Effector memory CD4-positive, alpha-beta T cell (primary cell): ENCODE results near the gene RAB31.

ENCODE experiments used
- DNase-seq, 3 donors: peaks; one replicate each; pipeline ENCODE4 v3.0.0-alpha.2; 2020
- H3K27ac ChIP-seq: 2 replicates; pipeline ENCODE4 v1.7.0; 2013; ENCODE audit warnings: mild to moderate bottlenecking, low read length, moderate library complexity; ENCODE audit not compliant: insufficient read depth, poor library complexity, severe bottlenecking
- H3K27me3 ChIP-seq: replicated peaks from 2 replicates; pipeline ENCODE4 v1.7.0; 2013; ENCODE audit warnings: mild to moderate bottlenecking, low read length; ENCODE audit not compliant: insufficient read depth, control insufficient read depth, poor library complexity, severe bottlenecking
- H3K36me3 ChIP-seq: 2 replicates; pipeline ENCODE4 v1.7.0; 2013; ENCODE audit warnings: mild to moderate bottlenecking, low read length, moderate library complexity; ENCODE audit not compliant: control insufficient read depth, insufficient read depth
- H3K4me1 ChIP-seq: 2 replicates; pipeline ENCODE4 v1.7.0; 2013; ENCODE audit warnings: low read length, mild to moderate bottlenecking; ENCODE audit not compliant: control insufficient read depth, insufficient read depth, poor library complexity, severe bottlenecking
- H3K4me3 ChIP-seq: 2 replicates; pipeline ENCODE4 v1.7.0; 2013; ENCODE audit warnings: low read length, low read depth, mild to moderate bottlenecking; ENCODE audit not compliant: insufficient read depth, poor library complexity, severe bottlenecking
- H3K9me3 ChIP-seq: 2 replicates; pipeline ENCODE4 v1.7.0; 2013; ENCODE audit warnings: mild to moderate bottlenecking, low read length, moderate library complexity; ENCODE audit not compliant: control insufficient read depth

RAB31 gene

GRCh38 chr18:9902832-9903231, 194.7 kb downstream of the RAB31 start:
- no peaks in the 10 kb centered on the region for H3K4me1 ChIP-seq
- peaks cover 3% of the 10 kb centered on the region for H3K27me3 ChIP-seq
- H3K9me3 ChIP-seq = no peaks in the 10 kb centered on the region
- DNase-seq = no peak
- no peak overlapping the region for H3K27ac ChIP-seq
- no peak overlapping the region for H3K4me3 ChIP-seq
- H3K36me3 ChIP-seq = no peaks in the 10 kb centered on the region

DNA sequence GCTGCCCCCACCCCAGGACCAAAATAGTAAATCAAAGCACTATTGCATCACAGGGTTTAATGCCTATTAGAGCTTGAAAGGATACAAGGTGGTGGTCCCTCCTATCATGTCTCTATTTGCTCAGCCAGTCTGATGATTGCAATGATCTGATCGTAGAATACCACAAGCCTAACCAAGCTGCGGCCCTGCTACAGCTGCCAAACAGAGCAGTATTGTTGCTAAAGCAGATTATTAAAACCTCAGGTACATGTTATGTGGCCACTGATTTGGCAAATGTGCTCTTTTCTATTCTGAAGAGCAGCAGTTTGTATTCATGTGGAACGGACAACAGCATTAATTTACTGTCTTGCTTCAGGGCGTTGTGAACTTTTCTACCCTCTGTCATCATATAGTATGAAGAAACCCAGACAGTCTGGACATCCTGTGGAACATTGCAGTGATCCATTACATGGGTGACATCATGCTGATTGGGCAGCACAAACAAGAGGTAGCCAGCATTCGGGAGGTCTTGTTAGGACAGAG, 197.4 kb downstream of the RAB31 start:
- Histone ChIP-seq H3K27me3 (no peaks in the 10 kb centered on the region), H3K9me3 (no peaks in the 10 kb centered on the region), H3K4me3 (no peak overlapping the region), H3K27ac (no peak overlapping the region), H3K4me1 (no peaks in the 10 kb centered on the region), H3K36me3 (no peaks in the 10 kb centered on the region)
- no peak for DNase-seq

- no peak for DNase-seq
- Histone ChIP-seq H3K9me3 (no peaks in the 10 kb centered on the region), H3K4me3 (no peak overlapping the region), H3K27me3 (no peaks in the 10 kb centered on the region), H3K4me1 (no peaks in the 10 kb centered on the region), H3K27ac (no peak overlapping the region), H3K36me3 (no peaks in the 10 kb centered on the region)
These were observed 198.4 kb downstream of the RAB31 start for GRCh38 chr18:9906481-9906880.

DNA sequence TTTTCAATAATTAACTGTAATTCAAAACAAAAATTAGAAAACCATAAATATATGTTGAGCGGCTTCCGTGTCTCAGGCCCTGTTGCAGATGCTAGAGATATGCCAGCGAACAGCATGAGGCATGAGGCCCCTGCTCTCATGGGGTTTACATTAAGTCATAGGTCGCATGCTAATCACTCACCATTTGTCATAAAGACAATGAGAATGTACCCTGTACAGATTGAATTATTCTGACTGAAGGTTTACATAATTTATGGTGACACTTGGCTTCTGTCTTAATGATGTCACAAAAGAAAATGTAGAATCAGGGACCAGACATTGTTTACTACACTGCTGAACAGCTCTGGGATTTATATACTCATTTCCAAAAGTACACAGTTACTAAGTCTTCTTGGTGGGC, 199.8 kb downstream of the RAB31 start:
- Histone ChIP-seq H3K36me3 (no peaks in the 10 kb centered on the region), H3K4me1 (no peaks in the 10 kb centered on the region), H3K9me3 (no peaks in the 10 kb centered on the region), H3K27ac (no peak overlapping the region), H3K4me3 (no peak overlapping the region), H3K27me3 (no peaks in the 10 kb centered on the region)
- no peak for DNase-seq

DNA sequence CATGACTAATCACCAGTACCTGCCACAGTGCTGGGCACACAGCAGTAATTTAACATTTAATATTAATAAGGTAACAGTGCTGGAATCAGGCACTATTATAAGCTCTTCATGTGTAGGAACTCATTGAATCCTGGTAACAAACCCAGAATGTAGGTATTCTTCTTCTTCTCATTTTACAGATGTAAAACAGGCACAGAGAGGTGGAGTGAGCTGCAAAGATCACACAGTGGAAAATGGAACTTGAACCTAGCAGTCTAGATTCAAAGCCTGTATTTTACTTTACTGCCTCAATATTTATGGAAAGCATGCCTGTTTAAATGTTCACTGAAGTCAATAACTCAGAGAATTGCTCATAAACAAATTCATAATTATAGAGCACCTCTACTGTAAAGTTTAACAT, 202.0 kb downstream of the RAB31 start:
- no peak for DNase-seq
- Histone ChIP-seq H3K27ac (no peak overlapping the region), H3K4me3 (no peak overlapping the region), H3K9me3 (no peaks in the 10 kb centered on the region), H3K4me1 (no peaks in the 10 kb centered on the region), H3K36me3 (no peaks in the 10 kb centered on the region), H3K27me3 (no peaks in the 10 kb centered on the region)

- Histone ChIP-seq H3K27ac (no peak overlapping the region), H3K9me3 (no peaks in the 10 kb centered on the region), H3K4me3 (no peak overlapping the region), H3K27me3 (no peaks in the 10 kb centered on the region), H3K4me1 (peaks cover 2% of the 10 kb centered on the region), H3K36me3 (no peaks in the 10 kb centered on the region)
- DNase-seq = no peak
These were observed 202.6 kb downstream of the RAB31 start for GRCh38 chr18:9910661-9911060.

DNA sequence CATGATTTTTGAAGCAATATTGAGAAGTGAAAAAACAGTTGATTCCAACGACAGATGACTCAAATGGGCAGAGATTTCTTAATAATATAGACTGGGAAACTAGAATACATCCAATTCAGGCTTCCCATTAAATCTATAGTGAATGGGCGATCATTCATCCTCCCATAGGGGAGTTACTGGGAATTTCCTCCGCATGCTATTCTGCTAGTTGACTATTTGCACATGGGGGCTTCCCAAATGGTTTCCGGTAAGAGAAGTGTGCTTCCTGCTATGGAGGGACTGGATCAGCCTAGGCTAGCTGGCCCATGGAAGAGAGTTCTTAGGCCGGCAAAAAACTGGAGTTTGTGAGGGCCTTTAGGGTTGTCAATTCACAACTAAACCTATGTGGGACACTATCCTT, 203.1 kb downstream of the RAB31 start:
- no peak for DNase-seq
- Histone ChIP-seq H3K36me3 (no peaks in the 10 kb centered on the region), H3K27me3 (no peaks in the 10 kb centered on the region), H3K27ac (no peak overlapping the region), H3K9me3 (no peaks in the 10 kb centered on the region), H3K4me1 (peaks cover 7% of the 10 kb centered on the region), H3K4me3 (no peak overlapping the region)
